IPS-20b (cell line): ENCODE data around the gene SIRT4.

ENCODE experiments used
- H3K27ac ChIP-seq: one replicate; pipeline ENCODE4 v1.5.1; 2013; ENCODE audit warnings: low read length
- H3K27me3 ChIP-seq: 2 replicates; pipeline ENCODE4 v1.6.1; 2013; ENCODE audit warnings: mild to moderate bottlenecking, low read length, inconsistent platforms; ENCODE audit not compliant: insufficient read depth
- H3K36me3 ChIP-seq: 2 replicates; pipeline ENCODE4 v1.6.1; 2013; ENCODE audit warnings: low read depth, mild to moderate bottlenecking, inconsistent platforms, low read length, moderate library complexity; ENCODE audit not compliant: insufficient read depth
- H3K4me1 ChIP-seq: 2 replicates; pipeline ENCODE4 v1.6.1; 2013; ENCODE audit warnings: mild to moderate bottlenecking, control low read depth, inconsistent platforms, low read length, moderate library complexity; ENCODE audit not compliant: insufficient read depth
- H3K4me3 ChIP-seq: 2 replicates; pipeline ENCODE4 v1.5.1; 2013; ENCODE audit warnings: mild to moderate bottlenecking, low read length, inconsistent platforms
- H3K9ac ChIP-seq: 2 replicates; pipeline ENCODE4 v1.6.1; 2013; ENCODE audit warnings: low read depth, mild to moderate bottlenecking, inconsistent platforms, low read length, moderate library complexity
- H3K9me3 ChIP-seq: 2 replicates; pipeline ENCODE4 v1.6.1; 2013; ENCODE audit warnings: mild to moderate bottlenecking, low read depth, low read length, inconsistent platforms; ENCODE audit not compliant: insufficient read depth

The SIRT4 gene

GRCh38 chr12:120343692-120344091 is 41.6 kb downstream of the SIRT4 start:
- no peaks in the 10 kb centered on the region for H3K9me3 ChIP-seq

GRCh38 chr12:120346031-120346430 is 43.9 kb downstream of the SIRT4 start:
- H3K27me3 ChIP-seq: no peaks in the 10 kb centered on the region
- no peaks in the 10 kb centered on the region for H3K9me3 ChIP-seq
- peaks cover 70% of the 10 kb centered on the region for H3K36me3 ChIP-seq
- no peak overlapping the region for H3K9ac ChIP-seq
- no peak overlapping the region for H3K27ac ChIP-seq
- H3K4me1 ChIP-seq: no peaks in the 10 kb centered on the region
- H3K4me3 ChIP-seq: no peak overlapping the region

More at GRCh38 chr12:120343692-120344091, 41.6 kb downstream of the SIRT4 start:
- Histone ChIP-seq H3K9ac (no peak overlapping the region), H3K4me1 (no peaks in the 10 kb centered on the region), H3K27me3 (no peaks in the 10 kb centered on the region), H3K4me3 (no peak overlapping the region), H3K27ac (no peak overlapping the region), H3K36me3 (peaks cover 51% of the 10 kb centered on the region)

- Histone ChIP-seq H3K27me3 (no peaks in the 10 kb centered on the region), H3K36me3 (peaks cover 75% of the 10 kb centered on the region), H3K9ac (no peak overlapping the region), H3K27ac (no peak overlapping the region), H3K4me3 (no peak overlapping the region), H3K9me3 (no peaks in the 10 kb centered on the region), H3K4me1 (no peaks in the 10 kb centered on the region)
Observed at GRCh38 chr12:120346681-120347080, 44.6 kb downstream of the SIRT4 start.

- Histone ChIP-seq H3K27ac (no peak overlapping the region), H3K36me3 (peaks cover 83% of the 10 kb centered on the region)
Observed at GRCh38 chr12:120347766-120348165, 45.6 kb downstream of the SIRT4 start.

GRCh38 chr12:120350576-120351350 is 48.6 kb downstream of the SIRT4 start:
- no peak overlapping the region for H3K27ac ChIP-seq
- no peak overlapping the region for H3K9ac ChIP-seq
- no peaks in the 10 kb centered on the region for H3K4me1 ChIP-seq
- no peaks in the 10 kb centered on the region for H3K9me3 ChIP-seq
- no peaks in the 10 kb centered on the region for H3K27me3 ChIP-seq
- peaks cover 82% of the 10 kb centered on the region for H3K36me3 ChIP-seq
- H3K4me3 ChIP-seq: no peak overlapping the region

More at GRCh38 chr12:120347766-120348165, 45.6 kb downstream of the SIRT4 start:
- H3K27me3 ChIP-seq: no peaks in the 10 kb centered on the region
- H3K4me3 ChIP-seq: no peak overlapping the region
- no peaks in the 10 kb centered on the region for H3K9me3 ChIP-seq
- H3K4me1 ChIP-seq: no peaks in the 10 kb centered on the region
- no peak overlapping the region for H3K9ac ChIP-seq

GRCh38 chr12:120352117-120352516 is 50.0 kb downstream of the SIRT4 start:
- 0 out of 2 replicates have a peak, but pooled peaks cover 2% of the 10 kb centered on the region for H3K4me1 ChIP-seq
- H3K27me3 ChIP-seq: no peaks in the 10 kb centered on the region
- H3K36me3 ChIP-seq: peaks cover 86% of the 10 kb centered on the region
- no peak overlapping the region for H3K27ac ChIP-seq
- no peak overlapping the region for H3K4me3 ChIP-seq
- no peaks in the 10 kb centered on the region for H3K9me3 ChIP-seq
- H3K9ac ChIP-seq: no peak overlapping the region

- H3K36me3 ChIP-seq: peaks cover 86% of the 10 kb centered on the region
Observed at GRCh38 chr12:120353136-120353535, 51.0 kb downstream of the SIRT4 start.

GRCh38 chr12:120353556-120354317 is 51.6 kb downstream of the SIRT4 start:
- H3K4me1 ChIP-seq: peaks cover 4% of the 10 kb centered on the region; the same call in 1 of the 2 replicates
- H3K9ac ChIP-seq: no peak overlapping the region
- no peaks in the 10 kb centered on the region for H3K27me3 ChIP-seq
- no peak overlapping the region for H3K4me3 ChIP-seq
- H3K27ac ChIP-seq: no peak overlapping the region
- H3K9me3 ChIP-seq: no peaks in the 10 kb centered on the region
- peaks cover 89% of the 10 kb centered on the region for H3K36me3 ChIP-seq

More at GRCh38 chr12:120353136-120353535, 51.0 kb downstream of the SIRT4 start:
- H3K4me1 ChIP-seq: 0 out of 2 replicates have a peak, but pooled peaks cover 2% of the 10 kb centered on the region
- no peak overlapping the region for H3K9ac ChIP-seq
- no peaks in the 10 kb centered on the region for H3K27me3 ChIP-seq
- no peaks in the 10 kb centered on the region for H3K9me3 ChIP-seq
- H3K27ac ChIP-seq: no peak overlapping the region
- H3K4me3 ChIP-seq: no peak overlapping the region

- Histone ChIP-seq H3K4me1 (peaks cover 23% of the 10 kb centered on the region), H3K27me3 (no peaks in the 10 kb centered on the region), H3K9me3 (no peaks in the 10 kb centered on the region), H3K36me3 (peaks cover 88% of the 10 kb centered on the region), H3K27ac (no peak overlapping the region), H3K9ac (no peak overlapping the region), H3K4me3 (no peak overlapping the region)
Observed at GRCh38 chr12:120356567-120357030, 54.5 kb downstream of the SIRT4 start.

- H3K36me3 ChIP-seq: peaks cover 86% of the 10 kb centered on the region
- H3K9ac ChIP-seq: no peak overlapping the region
- no peak overlapping the region for H3K27ac ChIP-seq
- no peaks in the 10 kb centered on the region for H3K27me3 ChIP-seq
- H3K4me3 ChIP-seq: no peak overlapping the region
- no peaks in the 10 kb centered on the region for H3K9me3 ChIP-seq
- peaks cover 25% of the 10 kb centered on the region for H3K4me1 ChIP-seq
Observed at GRCh38 chr12:120357104-120357503, 55.0 kb downstream of the SIRT4 start.

GRCh38 chr12:120358412-120359100 is 56.4 kb downstream of the SIRT4 start:
- Histone ChIP-seq H3K9ac (peak overlapping the region; percentile 38; the same call in 1 of the 2 replicates), H3K27ac (no peak overlapping the region), H3K27me3 (no peaks in the 10 kb centered on the region), H3K9me3 (no peaks in the 10 kb centered on the region), H3K4me1 (peaks cover 38% of the 10 kb centered on the region), H3K4me3 (no peak overlapping the region), H3K36me3 (peaks cover 86% of the 10 kb centered on the region)
